Stimulated activated naive B cell treated with anti-CD40 and anti-IgM and Interleukin-4, amounts not matched to agents 10 μg/mL and 1 μg/mL and 100 μg/mL, for 72 hours (primary cell): ENCODE measurements around the gene GABBR2.

Experiments
- ATAC-seq, 2 donors: fragments of 150-1000 bp; cut with Tn5 transposase; replicated peaks; 2 replicates each; pipeline ENCODE4 v1.10.0; 2021; ENCODE audit warnings: moderate library complexity in 1 of 2
- DNase-seq: peaks from one replicate; pipeline ENCODE4 v3.0.0; 2021
- H3K27ac Mint-ChIP-seq: one replicate; pipeline ENCODE4 v1.8.0; 2022; ENCODE audit warnings: mild to moderate bottlenecking, mixed read lengths
- H3K27me3 Mint-ChIP-seq, 2 donors: one replicate each; pipeline ENCODE4 v1.8.0; 2022; ENCODE audit warnings: mixed read lengths in 2 of 2
- H3K36me3 Mint-ChIP-seq, 2 donors: one replicate each; pipeline ENCODE4 v1.8.0; 2022; ENCODE audit warnings: mixed read lengths in 2 of 2, mild to moderate bottlenecking in 1 of 2
- H3K4me1 Mint-ChIP-seq, 2 donors: one replicate each; pipeline ENCODE4 v1.8.0; 2022; ENCODE audit warnings: mixed read lengths in 2 of 2, mild to moderate bottlenecking in 1 of 2
- H3K4me3 Mint-ChIP-seq, 2 donors: one replicate each; pipeline ENCODE4 v1.8.0; 2022; ENCODE audit warnings: mild to moderate bottlenecking in 2 of 2, mixed read lengths in 2 of 2, moderate library complexity in 1 of 2
- H3K9me3 Mint-ChIP-seq, 2 donors: one replicate each; pipeline ENCODE4 v1.8.0; 2022; ENCODE audit warnings: mixed read lengths in 2 of 2, mild to moderate bottlenecking in 1 of 2

The GABBR2 gene

GRCh38 chr9:98707166-98708102, 1.3 kb downstream of the GABBR2 start:
- peak overlapping the region in 1 of 2 donors; percentile 12 for H3K4me3 Mint-ChIP-seq
- DNase-seq (no peak), ATAC-seq (peak; percentile 67 to 77)
- H3K4me1 Mint-ChIP-seq = peaks cover 2 to 6% of the 10 kb centered on the region in 2 donors
- no peaks in the 10 kb centered on the region for H3K36me3 Mint-ChIP-seq
- no peak overlapping the region for H3K27ac Mint-ChIP-seq
- H3K27me3 Mint-ChIP-seq = peaks cover 56 to 77% of the 10 kb centered on the region in 2 donors
- H3K9me3 Mint-ChIP-seq = peaks cover 0 to 2% of the 10 kb centered on the region in 2 donors

DNA sequence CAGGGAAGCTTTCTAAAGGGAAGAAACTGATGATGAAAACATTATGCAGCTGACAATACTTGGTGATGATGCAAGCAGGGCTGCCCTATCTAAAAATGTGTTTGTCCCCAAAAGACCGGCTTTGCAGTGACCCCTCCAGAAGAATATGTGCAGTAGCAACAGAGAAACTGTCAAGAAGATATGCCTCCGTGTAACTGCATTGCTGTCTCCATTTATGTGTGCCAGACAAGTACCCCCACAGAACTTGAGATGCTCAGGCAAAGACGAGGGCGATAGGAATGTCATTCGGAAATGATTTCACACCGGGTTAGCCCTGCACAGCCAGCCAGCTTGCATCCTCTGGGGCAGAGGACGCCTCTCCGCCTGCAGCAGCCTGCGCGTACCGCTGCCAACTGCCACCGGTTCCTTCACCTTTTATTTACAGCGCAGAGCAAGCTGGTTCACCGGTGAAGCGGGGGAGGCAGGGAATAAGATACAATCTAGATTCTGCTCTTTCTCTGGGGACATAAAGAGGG, 2.0 kb downstream of the GABBR2 start:
- peaks cover 58 to 78% of the 10 kb centered on the region in 2 donors for H3K27me3 Mint-ChIP-seq
- no peak overlapping the region for H3K27ac Mint-ChIP-seq
- H3K4me3 Mint-ChIP-seq = no peak overlapping the region
- no peaks in the 10 kb centered on the region for H3K36me3 Mint-ChIP-seq
- H3K9me3 Mint-ChIP-seq = peaks cover 0 to 2% of the 10 kb centered on the region in 2 donors
- DNase-seq = no peak
- ATAC-seq = peak in 1 of 2 donors; percentile 27
- H3K4me1 Mint-ChIP-seq = peaks cover 2 to 6% of the 10 kb centered on the region in 2 donors

DNA sequence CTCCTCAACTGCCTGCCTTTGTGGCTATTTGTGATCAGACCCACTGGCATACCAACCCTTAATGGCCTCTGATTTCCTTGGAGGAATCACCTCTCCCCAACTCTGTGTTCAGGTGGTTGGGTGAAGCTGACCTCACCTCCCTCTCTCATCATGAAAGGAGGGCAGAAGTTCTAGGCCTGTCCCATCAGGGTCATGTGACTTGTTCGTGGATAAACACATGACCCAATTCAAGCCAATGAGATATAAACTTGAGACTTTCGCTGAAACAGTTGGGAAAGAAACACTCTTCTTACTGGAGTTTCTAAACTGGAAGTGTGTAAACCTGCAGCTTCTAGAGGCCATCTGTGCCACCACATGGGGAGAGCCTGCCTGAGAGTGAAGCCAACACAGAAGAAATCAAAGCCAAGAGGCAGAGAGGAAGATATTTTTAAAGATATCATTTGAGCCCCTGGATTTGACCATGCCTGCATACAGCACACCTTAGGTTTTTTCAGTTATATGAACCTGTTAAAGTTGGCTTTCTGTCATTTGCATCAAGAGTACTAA, 5.8 kb downstream of the GABBR2 start:
- no peaks in the 10 kb centered on the region for H3K36me3 Mint-ChIP-seq
- H3K27ac Mint-ChIP-seq = no peak overlapping the region
- H3K9me3 Mint-ChIP-seq = peaks cover 4 to 8% of the 10 kb centered on the region in 2 donors
- no peaks in the 10 kb centered on the region for H3K4me1 Mint-ChIP-seq
- DNase-seq (no peak), ATAC-seq (no peak)
- peaks cover 51 to 66% of the 10 kb centered on the region in 2 donors for H3K27me3 Mint-ChIP-seq
- no peak overlapping the region for H3K4me3 Mint-ChIP-seq

DNA sequence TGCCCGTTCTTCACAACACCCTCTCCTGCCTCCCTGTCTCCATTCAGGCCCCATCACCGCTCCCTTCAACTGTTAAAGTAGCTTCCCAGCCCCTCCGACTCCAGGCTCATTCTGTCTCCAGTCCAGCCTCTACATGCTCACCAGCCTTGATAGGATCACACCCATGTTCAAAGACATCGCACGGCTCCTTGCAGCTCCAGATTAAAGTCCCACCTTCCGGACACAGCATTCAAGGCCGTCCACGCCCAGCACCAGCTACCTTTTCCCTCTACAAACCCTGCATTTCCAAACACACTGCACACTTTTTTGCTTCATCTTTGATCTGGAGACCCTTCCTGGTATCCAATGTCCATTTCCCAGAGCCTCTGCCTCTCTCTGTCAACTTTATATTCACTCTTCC, 6.4 kb downstream of the GABBR2 start:
- H3K9me3 Mint-ChIP-seq = peaks cover 4 to 8% of the 10 kb centered on the region in 2 donors
- H3K27me3 Mint-ChIP-seq = peaks cover 51 to 62% of the 10 kb centered on the region in 2 donors
- ATAC-seq (no peak), DNase-seq (no peak)
- no peaks in the 10 kb centered on the region for H3K36me3 Mint-ChIP-seq
- H3K27ac Mint-ChIP-seq = no peak overlapping the region
- no peak overlapping the region for H3K4me3 Mint-ChIP-seq
- no peaks in the 10 kb centered on the region for H3K4me1 Mint-ChIP-seq

DNA sequence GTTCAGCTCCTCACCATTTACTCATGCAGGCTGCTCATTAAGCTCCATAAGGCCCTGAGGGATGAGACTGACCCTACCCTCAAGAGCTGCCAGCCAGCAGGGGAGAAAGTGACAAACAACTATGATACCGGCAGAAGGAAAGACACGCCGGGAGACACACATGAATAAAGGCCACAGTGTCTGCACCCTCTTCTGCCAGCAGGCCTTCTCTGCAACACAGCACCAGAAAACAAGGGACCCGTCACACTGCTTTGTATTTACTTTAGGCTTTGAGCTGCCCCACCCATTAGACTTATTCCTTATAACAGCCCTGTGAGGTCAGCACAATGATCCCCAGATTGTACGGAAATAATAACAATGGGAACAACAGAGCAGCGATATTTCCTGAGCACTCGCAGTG, 7.2 kb downstream of the GABBR2 start:
- no peaks in the 10 kb centered on the region for H3K4me1 Mint-ChIP-seq
- no peak overlapping the region for H3K4me3 Mint-ChIP-seq
- no peak for ATAC-seq
- no peaks in the 10 kb centered on the region for H3K36me3 Mint-ChIP-seq
- H3K27ac Mint-ChIP-seq = no peak overlapping the region
- H3K27me3 Mint-ChIP-seq = peaks cover 48 to 56% of the 10 kb centered on the region in 2 donors
- peaks cover 4 to 8% of the 10 kb centered on the region in 2 donors for H3K9me3 Mint-ChIP-seq
- no peak for DNase-seq

DNA sequence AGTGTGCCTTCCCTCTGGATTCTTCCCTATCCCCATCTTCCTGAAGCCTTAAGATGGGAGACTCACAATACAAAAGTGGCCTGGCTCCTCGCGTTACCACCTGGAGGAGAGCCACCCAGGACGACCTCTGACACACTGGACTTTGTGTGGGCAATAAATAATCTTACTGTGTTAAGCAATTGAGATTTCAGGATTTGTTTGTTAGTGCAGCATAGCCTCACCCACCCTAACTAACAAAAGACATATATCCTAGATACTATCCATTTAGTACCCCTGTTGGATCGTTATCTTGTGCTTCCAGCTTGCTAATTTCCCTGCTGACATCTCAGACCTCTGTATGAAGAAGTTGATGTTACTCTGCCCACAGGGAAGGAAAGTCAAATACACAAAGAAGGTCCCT, 7.9 kb downstream of the GABBR2 start:
- Mint-ChIP-seq H3K4me3 (no peak overlapping the region), H3K9me3 (peaks cover 4 to 8% of the 10 kb centered on the region in 2 donors), H3K27ac (no peak overlapping the region), H3K36me3 (no peaks in the 10 kb centered on the region), H3K4me1 (no peaks in the 10 kb centered on the region), H3K27me3 (peaks cover 48 to 56% of the 10 kb centered on the region in 2 donors)
- ATAC-seq = no peak
- no peak for DNase-seq

DNA sequence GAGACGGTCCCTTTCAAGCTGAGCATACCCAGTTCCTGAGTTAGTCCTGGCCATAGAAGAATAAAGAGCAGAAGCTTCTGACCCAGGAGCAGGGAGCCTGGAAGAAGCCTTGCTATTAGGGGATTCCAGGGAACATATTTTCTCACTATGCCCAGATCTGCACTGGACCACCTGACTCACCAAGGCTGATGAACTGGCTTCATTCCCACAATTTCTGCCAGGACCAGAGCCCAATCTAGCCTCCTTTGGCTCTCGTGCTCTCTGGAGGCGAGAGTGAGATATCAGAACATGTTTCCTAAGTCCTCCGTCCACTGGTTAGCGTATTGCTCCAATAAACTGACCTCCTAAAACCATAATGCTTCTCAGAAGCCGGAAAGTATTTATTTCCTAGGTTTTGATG, 9.9 kb downstream of the GABBR2 start:
- no peak for ATAC-seq
- Mint-ChIP-seq H3K27me3 (peaks cover 36 to 53% of the 10 kb centered on the region in 2 donors), H3K4me1 (no peaks in the 10 kb centered on the region), H3K9me3 (peaks cover 4 to 6% of the 10 kb centered on the region in 2 donors), H3K27ac (no peak overlapping the region), H3K4me3 (no peak overlapping the region), H3K36me3 (no peaks in the 10 kb centered on the region)
- DNase-seq = no peak

DNA sequence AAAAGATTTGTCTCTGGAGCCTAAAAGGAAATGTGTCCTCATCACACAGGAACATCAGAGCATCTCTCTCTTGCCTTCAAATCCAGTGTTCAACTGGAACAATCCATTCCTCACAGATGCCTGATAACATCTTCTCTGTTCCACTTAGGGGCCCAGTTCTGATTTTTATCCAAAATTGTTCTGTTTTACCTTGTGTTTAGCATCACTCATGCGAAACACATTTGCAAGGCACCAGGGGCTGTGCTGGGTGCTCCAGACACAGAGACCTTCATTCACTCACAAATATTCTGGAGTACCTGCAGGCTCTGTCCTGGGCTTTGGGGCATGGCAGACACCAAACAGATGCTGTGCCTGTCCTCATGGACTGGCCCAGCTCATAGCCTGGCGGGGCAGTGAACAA, 13.8 kb downstream of the GABBR2 start:
- H3K36me3 Mint-ChIP-seq = no peaks in the 10 kb centered on the region
- H3K27ac Mint-ChIP-seq = no peak overlapping the region
- H3K4me1 Mint-ChIP-seq = no peaks in the 10 kb centered on the region
- no peak for ATAC-seq
- no peaks in the 10 kb centered on the region for H3K9me3 Mint-ChIP-seq
- H3K27me3 Mint-ChIP-seq = peaks cover 14 to 31% of the 10 kb centered on the region in 2 donors
- H3K4me3 Mint-ChIP-seq = no peak overlapping the region
- no peak for DNase-seq

DNA sequence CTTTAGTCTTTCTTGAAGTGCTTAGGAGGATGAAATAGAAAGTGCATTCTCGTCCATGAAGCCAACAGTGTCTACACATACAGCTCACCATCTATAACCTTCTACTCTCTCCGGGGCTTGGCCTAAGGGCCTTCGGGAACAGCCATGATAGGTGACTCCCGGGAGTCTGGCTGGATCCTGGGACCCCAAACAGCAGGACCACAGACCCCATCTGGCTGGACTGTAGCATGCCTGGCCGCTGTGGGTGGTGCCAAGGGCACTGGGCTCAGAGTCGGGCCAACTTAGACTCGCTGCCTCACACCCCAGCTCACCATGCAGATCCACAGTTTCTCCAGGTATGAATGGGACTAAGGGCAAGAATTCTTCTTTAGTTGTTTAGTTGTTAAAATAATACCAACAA, 16.3 kb downstream of the GABBR2 start:
- Mint-ChIP-seq H3K4me3 (no peak overlapping the region), H3K36me3 (no peaks in the 10 kb centered on the region), H3K4me1 (no peaks in the 10 kb centered on the region), H3K27ac (no peak overlapping the region), H3K9me3 (no peaks in the 10 kb centered on the region), H3K27me3 (peaks cover 9 to 23% of the 10 kb centered on the region in 2 donors)
- DNase-seq (no peak), ATAC-seq (no peak)

DNA sequence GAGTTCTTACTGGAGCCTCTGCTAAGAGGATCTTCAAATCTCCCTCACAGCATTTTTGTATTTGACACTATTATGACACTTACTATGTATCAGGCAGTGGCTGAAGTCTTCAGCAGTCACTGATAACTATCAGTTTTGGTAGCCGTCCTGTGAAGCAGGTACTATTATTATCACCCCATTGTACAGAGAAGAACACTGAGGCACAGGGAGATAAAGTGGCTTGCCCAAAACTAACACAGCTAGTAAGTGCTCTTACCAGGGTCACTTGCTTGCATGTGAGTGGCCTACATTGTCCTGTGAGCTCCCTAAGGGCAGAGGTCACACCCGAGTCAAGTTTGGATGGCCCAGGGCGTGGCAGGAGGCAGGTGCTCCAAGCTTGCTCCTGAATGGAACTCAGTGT, 16.8 kb downstream of the GABBR2 start:
- ATAC-seq (no peak), DNase-seq (no peak)
- H3K9me3 Mint-ChIP-seq = no peaks in the 10 kb centered on the region
- peaks cover 9 to 23% of the 10 kb centered on the region in 2 donors for H3K27me3 Mint-ChIP-seq
- no peaks in the 10 kb centered on the region for H3K36me3 Mint-ChIP-seq
- H3K4me3 Mint-ChIP-seq = no peak overlapping the region
- H3K4me1 Mint-ChIP-seq = peaks cover 0 to 1% of the 10 kb centered on the region in 2 donors
- H3K27ac Mint-ChIP-seq = no peak overlapping the region

- Mint-ChIP-seq H3K4me1 (peaks cover 0 to 4% of the 10 kb centered on the region in 2 donors), H3K9me3 (no peaks in the 10 kb centered on the region), H3K27me3 (peaks cover 0 to 13% of the 10 kb centered on the region in 2 donors), H3K4me3 (no peak overlapping the region), H3K27ac (no peak overlapping the region), H3K36me3 (no peaks in the 10 kb centered on the region)
- ATAC-seq (no peak), DNase-seq (no peak)
Measured at GRCh38 chr9:98690686-98691085, 18.0 kb downstream of the GABBR2 start.

DNA sequence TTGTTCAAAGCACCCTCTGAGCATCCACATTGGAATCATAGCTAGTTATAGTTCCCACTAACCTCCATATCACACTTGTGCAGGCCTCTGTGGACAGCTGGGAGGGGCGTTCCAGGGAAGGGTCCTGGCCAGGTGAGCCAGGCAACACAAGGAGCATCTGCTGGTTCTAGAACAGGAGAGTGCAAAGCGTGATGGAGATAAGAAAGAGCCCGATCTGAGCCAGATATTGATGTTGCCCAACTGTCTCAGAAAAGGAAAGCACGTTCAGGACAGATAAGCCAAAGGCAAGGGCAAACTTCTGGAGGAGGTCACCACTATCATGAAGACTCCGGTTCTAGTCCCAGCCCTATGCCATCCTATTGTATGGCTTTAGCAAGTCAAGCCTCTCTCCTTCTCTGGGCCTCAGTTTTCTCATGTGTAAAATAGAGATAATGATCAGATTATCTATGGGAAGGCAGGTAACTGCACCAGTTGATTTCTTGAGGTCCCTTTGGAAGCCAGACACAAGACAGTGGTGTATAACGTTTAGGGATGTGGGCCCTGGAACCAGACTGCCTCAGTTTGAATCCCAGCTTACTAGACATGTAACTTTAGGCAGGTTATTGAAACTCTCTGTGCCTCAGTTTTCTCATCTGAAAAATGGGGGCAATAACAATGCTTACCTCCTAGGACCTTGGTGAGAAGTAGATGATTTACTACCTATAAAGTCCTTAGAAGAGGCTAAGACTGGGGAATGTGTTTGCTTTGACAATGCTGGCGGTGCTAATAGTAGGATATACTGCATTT, 19.8 kb downstream of the GABBR2 start:
- Mint-ChIP-seq H3K4me3 (no peak overlapping the region), H3K9me3 (no peaks in the 10 kb centered on the region), H3K36me3 (no peaks in the 10 kb centered on the region), H3K27ac (no peak overlapping the region), H3K4me1 (peaks cover 0 to 4% of the 10 kb centered on the region in 2 donors), H3K27me3 (no peaks in the 10 kb centered on the region)
- ATAC-seq (no peak), DNase-seq (no peak)

- Mint-ChIP-seq H3K4me1 (peaks cover 0 to 4% of the 10 kb centered on the region in 2 donors), H3K36me3 (no peaks in the 10 kb centered on the region), H3K27ac (no peak overlapping the region), H3K4me3 (no peak overlapping the region), H3K9me3 (no peaks in the 10 kb centered on the region), H3K27me3 (no peaks in the 10 kb centered on the region)
- DNase-seq = no peak
- no peak for ATAC-seq
Measured at GRCh38 chr9:98687911-98688310, 20.8 kb downstream of the GABBR2 start.
